HEK293 (cell line): Measurements from ENCODE around the gene PHYHD1.

ENCODE experiments used
- CTCF ChIA-PET: fragments of 350-600 bp; formaldehyde crosslinking; extraction: SDS; loops from one replicate; lab custom pipeline; 2021; ENCODE audit warnings: antibody characterized with exemption; lab: Yijun Ruan, JAX
- POLR2A ChIA-PET: fragments of 300-600 bp; formaldehyde crosslinking; extraction: SDS; loops from one replicate; lab custom pipeline; 2020; ENCODE audit warnings: antibody characterized with exemption, inconsistent platforms; lab: Yijun Ruan, JAX
- H3K27ac ChIP-seq: fragments of 200-500 bp; sonication (Bioruptor generic); 2 replicates; pipeline ENCODE4 v1.5.1; 2014; ENCODE audit warnings: low read depth, low read length, control low read depth, inconsistent platforms; ENCODE audit errors: extremely low read depth
- H3K36me3 ChIP-seq, 2 experiments: fragments of 200-500 bp in 1 of 2; sonication (Bioruptor generic) in 1 of 2; 1 replicate in 1 of 2; 2 replicates in 1 of 2; pipeline ENCODE4 v1.5.1; 2014 to 2017; ENCODE audit warnings: inconsistent platforms in 2 of 2, low read length in 2 of 2; ENCODE audit not compliant: control insufficient read depth in 2 of 2, insufficient read depth in 1 of 2
- H3K4me1 ChIP-seq: fragments of 200-500 bp; sonication (Bioruptor generic); 2 replicates; pipeline ENCODE4 v1.5.1; 2014; ENCODE audit warnings: mild to moderate bottlenecking, low read length, inconsistent platforms; ENCODE audit not compliant: control insufficient read depth, insufficient read depth
- H3K4me3 ChIP-seq: 2 replicates; pipeline ENCODE4 v1.5.1; 2011; ENCODE audit warnings: low read depth, mild to moderate bottlenecking, control low read depth, low read length, moderate library complexity
- H3K9me3 ChIP-seq: fragments of 200-500 bp; sonication (Bioruptor generic); 2 replicates; pipeline ENCODE4 v1.5.1; 2014; ENCODE audit warnings: low read depth, low read length, inconsistent platforms; ENCODE audit not compliant: control insufficient read depth, insufficient read depth
- EGR2 ChIP-seq: fragments of 450-650 bp; formaldehyde crosslinking; IDR thresholded peaks from 2 replicates; pipeline ENCODE4 v1.5.1; 2016; ENCODE audit warnings: low read depth, missing biosample characterization, missing genetic modification characterization
- GLI4 ChIP-seq: fragments of 450-650 bp; formaldehyde crosslinking; IDR thresholded peaks from 2 replicates; pipeline ENCODE4 v1.5.1; 2016; ENCODE audit warnings: missing biosample characterization, missing genetic modification characterization
- GLIS2 ChIP-seq: fragments of 450-650 bp; formaldehyde crosslinking; IDR thresholded peaks from 2 replicates; pipeline ENCODE4 v1.5.1; 2016; ENCODE audit warnings: missing biosample characterization, missing genetic modification characterization
- TRIM28 ChIP-seq: IDR thresholded peaks from 2 replicates; pipeline ENCODE4 v1.6.1; 2011; ENCODE audit warnings: low read length, control low read depth, borderline replicate concordance
- TSHZ1 ChIP-seq: fragments of 450-650 bp; formaldehyde crosslinking; IDR thresholded peaks from 2 replicates; pipeline ENCODE4 v1.5.1; 2016; ENCODE audit warnings: missing biosample characterization, missing genetic modification characterization, borderline replicate concordance
- ZBTB1 ChIP-seq: fragments of 450-650 bp; formaldehyde crosslinking; IDR thresholded peaks from 2 replicates; pipeline ENCODE4 v1.5.1; 2016; ENCODE audit warnings: missing biosample characterization, missing genetic modification characterization
- ZBTB7A ChIP-seq: fragments of 450-650 bp; formaldehyde crosslinking; IDR thresholded peaks from 2 replicates; pipeline ENCODE4 v1.5.1; 2016; ENCODE audit warnings: low read depth, missing biosample characterization, missing genetic modification characterization
- ZFP41 ChIP-seq: fragments of 450-650 bp; formaldehyde crosslinking; IDR thresholded peaks from 2 replicates; pipeline ENCODE4 v1.5.1; 2016; ENCODE audit warnings: missing biosample characterization, missing genetic modification characterization, borderline replicate concordance
- ZNF121 ChIP-seq: fragments of 450-650 bp; formaldehyde crosslinking; IDR thresholded peaks from 2 replicates; pipeline ENCODE4 v1.5.1; 2016; ENCODE audit warnings: missing biosample characterization, missing genetic modification characterization
- ZNF184 ChIP-seq: fragments of 450-650 bp; IDR thresholded peaks from 2 replicates; pipeline ENCODE4 v1.5.1; 2018; ENCODE audit warnings: missing biosample characterization, mild to moderate bottlenecking, missing genetic modification characterization
- ZNF391 ChIP-seq: fragments of 450-650 bp; formaldehyde crosslinking; IDR thresholded peaks from 2 replicates; pipeline ENCODE4 v1.5.1; 2016; ENCODE audit warnings: low read depth, missing biosample characterization, missing genetic modification characterization, borderline replicate concordance
- ZNF404 ChIP-seq: fragments of 450-650 bp; formaldehyde crosslinking; IDR thresholded peaks from 2 replicates; pipeline ENCODE4 v1.5.1; 2017; ENCODE audit warnings: missing biosample characterization, missing genetic modification characterization
- ZNF449 ChIP-seq: fragments of 450-650 bp; formaldehyde crosslinking; IDR thresholded peaks from 2 replicates; pipeline ENCODE4 v1.5.1; 2017; ENCODE audit warnings: missing biosample characterization, mild to moderate bottlenecking, missing genetic modification characterization, moderate library complexity
- ZNF473 ChIP-seq: fragments of 450-650 bp; formaldehyde crosslinking; IDR thresholded peaks from 2 replicates; pipeline ENCODE4 v1.5.1; 2017; ENCODE audit warnings: missing biosample characterization, missing genetic modification characterization
- ZNF48 ChIP-seq: fragments of 450-650 bp; formaldehyde crosslinking; IDR thresholded peaks from 2 replicates; pipeline ENCODE4 v1.5.1; 2016; ENCODE audit warnings: missing biosample characterization, missing genetic modification characterization
- ZNF513 ChIP-seq: fragments of 450-650 bp; IDR thresholded peaks from 2 replicates; pipeline ENCODE4 v1.5.1; 2018; ENCODE audit warnings: missing biosample characterization, missing genetic modification characterization
- ZNF514 ChIP-seq: fragments of 450-650 bp; formaldehyde crosslinking; IDR thresholded peaks from 2 replicates; pipeline ENCODE4 v1.5.1; 2016; ENCODE audit warnings: missing biosample characterization, missing genetic modification characterization
- ZNF548 ChIP-seq: fragments of 450-650 bp; formaldehyde crosslinking; IDR thresholded peaks from 2 replicates; pipeline ENCODE4 v1.5.1; 2016; ENCODE audit warnings: missing biosample characterization, missing genetic modification characterization
- ZNF558 ChIP-seq: fragments of 450-650 bp; formaldehyde crosslinking; IDR thresholded peaks from 2 replicates; pipeline ENCODE4 v1.5.1; 2016; ENCODE audit warnings: missing biosample characterization, missing genetic modification characterization
- ZNF561 ChIP-seq: fragments of 450-650 bp; IDR thresholded peaks from 2 replicates; pipeline ENCODE4 v1.5.1; 2018; ENCODE audit warnings: missing biosample characterization, missing genetic modification characterization, borderline replicate concordance
- ZNF585B ChIP-seq: fragments of 450-650 bp; formaldehyde crosslinking; IDR thresholded peaks from 2 replicates; pipeline ENCODE4 v1.5.1; 2016; ENCODE audit warnings: missing biosample characterization, missing genetic modification characterization
- ZNF704 ChIP-seq: fragments of 450-650 bp; formaldehyde crosslinking; IDR thresholded peaks from 2 replicates; pipeline ENCODE4 v1.5.1; 2016; ENCODE audit warnings: missing biosample characterization, missing genetic modification characterization

PHYHD1 gene

DNA sequence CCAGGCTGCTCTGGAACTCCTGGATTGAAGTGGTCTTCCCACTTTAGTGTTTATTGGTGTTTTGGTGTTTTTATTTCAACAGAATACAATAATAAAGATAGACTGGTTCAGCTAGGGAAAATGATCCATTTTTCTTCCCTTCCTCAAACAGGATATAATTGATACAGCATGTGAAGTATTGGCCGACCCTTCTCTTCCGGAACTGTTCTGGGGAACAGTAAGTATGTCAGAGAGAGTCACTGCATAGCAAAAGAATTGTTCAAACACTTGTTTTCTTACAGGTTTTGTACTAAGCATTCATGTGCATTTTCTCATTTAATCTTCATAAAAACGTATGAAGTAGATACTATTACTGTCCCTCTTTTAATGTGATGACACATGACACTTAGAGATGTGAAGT, 58.3 kb downstream of the PHYHD1 start (continued):
- TF ChIP-seq GLIS2 (no peak), ZFP41 (tag by site-specific recombination) (no peak), ZNF585B (tag by site-specific recombination) (no peak), ZNF404 (tag by site-specific recombination) (no peak)

DNA sequence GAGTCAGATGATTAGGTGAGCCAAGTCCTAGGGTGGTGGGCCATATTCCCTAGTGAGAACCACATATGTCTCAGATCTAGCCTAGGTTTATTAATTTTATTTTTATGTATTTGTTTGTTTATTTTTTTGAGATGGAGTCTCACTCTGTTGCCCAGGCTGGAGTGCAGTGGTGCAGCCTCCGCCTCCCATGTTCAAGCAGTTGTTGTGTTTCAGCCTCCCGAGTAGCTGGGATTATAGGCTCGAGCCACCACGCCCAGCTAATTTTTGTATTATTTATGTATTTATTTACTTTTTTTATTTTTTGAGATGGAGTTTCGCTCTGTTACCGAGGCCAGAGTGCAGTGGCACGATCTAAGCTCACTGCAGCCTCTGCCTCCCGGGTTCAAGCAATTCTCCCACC, 62.8 kb downstream of the PHYHD1 start:
- no peak overlapping the region for H3K4me3 ChIP-seq
- H3K27ac ChIP-seq: no peak overlapping the region
- CTCF ChIA-PET: interaction anchor here (2.5 kb wide), 1 partner anchor 23 kb away, joined by 13 read pairs; no protein-coding TSS in a partner anchor
- POLR2A ChIA-PET: no interaction called here
- no peaks in the 10 kb centered on the region for H3K9me3 ChIP-seq
- no peaks in the 10 kb centered on the region for H3K4me1 ChIP-seq
- no peak for TF ChIP-seq ZNF48 (tag by site-specific recombination)
- TF ChIP-seq TSHZ1 (tag by site-specific recombination): no peak
- TF ChIP-seq ZNF513 (tag by site-specific recombination): no peak
- TF ChIP-seq ZBTB1 (tag by site-specific recombination): no peak
- no peak for TF ChIP-seq ZNF558
- TF ChIP-seq ZNF561 (tag by site-specific recombination): no peak
- TF ChIP-seq EGR2 (tag by site-specific recombination): no peak
- TF ChIP-seq ZNF514 (tag by site-specific recombination): no peak
- TF ChIP-seq ZNF449 (tag by site-specific recombination): no peak
- no peak for TF ChIP-seq ZBTB7A (tag by site-specific recombination)
- TF ChIP-seq GLI4 (tag by site-specific recombination): no peak
- no peak for TF ChIP-seq TRIM28
- no peak for TF ChIP-seq ZNF121 (tag by site-specific recombination)
- TF ChIP-seq ZNF548: no peak
- no peak for TF ChIP-seq ZNF391 (tag by site-specific recombination)
- no peak for TF ChIP-seq ZNF704 (tag by site-specific recombination)
- no peak for TF ChIP-seq ZNF473 (tag by site-specific recombination)
- no peak for TF ChIP-seq ZNF184 (tag by site-specific recombination)
- peaks cover 40 to 89% of the 10 kb centered on the region in 2 experiments for H3K36me3 ChIP-seq
